HG03103 (cell line): ENCODE results near the gene SH3RF3.

ENCODE experiments used
- ATAC-seq: cut with Tn5 transposase; IDR thresholded peaks from one replicate; pipeline ENCODE4 v1.9.1; 2021; ENCODE audit warnings: low read depth; ENCODE audit not compliant: unreplicated experiment

Gene SH3RF3

GRCh38 chr2:109295781-109296117 is 166.7 kb downstream of the SH3RF3 start:
- ATAC-seq = no peak

GRCh38 chr2:109297566-109298490 is 168.8 kb downstream of the SH3RF3 start:
- ATAC-seq = no peak

GRCh38 chr2:109298851-109299250 is 169.8 kb downstream of the SH3RF3 start:
- no peak for ATAC-seq

- no peak for ATAC-seq
Observed at GRCh38 chr2:109299536-109299935, 170.5 kb downstream of the SH3RF3 start.

DNA sequence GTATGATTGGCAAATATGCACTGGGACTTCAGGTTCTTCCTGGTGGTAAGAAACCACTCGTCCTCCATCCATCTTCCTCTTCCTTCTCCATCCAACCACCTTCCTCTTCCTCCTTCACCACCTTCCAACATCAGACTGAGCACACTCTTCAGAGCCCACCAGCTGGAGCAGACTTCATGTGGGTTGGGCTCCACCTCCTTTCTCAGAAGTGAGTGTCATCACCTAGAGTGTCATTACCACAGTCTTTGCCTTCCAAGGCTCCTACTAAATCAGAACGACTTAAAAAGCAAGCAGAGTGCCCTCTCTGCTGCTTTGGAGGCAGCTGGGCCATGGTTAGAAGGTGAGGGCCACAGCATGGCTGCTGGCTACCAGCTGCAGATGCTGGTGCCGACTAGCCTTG is 171.6 kb downstream of the SH3RF3 start:
- no peak for ATAC-seq

DNA sequence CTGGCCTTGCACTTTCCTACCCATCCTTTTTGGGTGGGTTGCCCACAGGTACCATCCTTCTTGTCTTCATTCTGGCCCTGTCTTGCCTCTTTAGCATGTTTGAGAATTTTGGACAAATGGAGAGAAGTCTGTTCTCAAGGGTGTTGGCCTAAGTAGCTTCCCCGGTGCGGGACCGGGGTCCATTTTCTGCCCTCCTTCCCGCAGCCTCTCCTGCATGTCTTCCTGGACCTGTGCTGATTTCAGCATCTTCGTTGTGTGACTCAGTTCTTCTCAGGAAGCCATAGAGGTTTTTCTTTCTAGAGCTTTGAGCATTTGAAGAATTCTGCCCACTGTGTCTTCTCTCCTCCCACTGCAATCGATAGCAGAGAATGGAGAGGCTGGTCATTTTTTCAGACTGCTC is 172.7 kb downstream of the SH3RF3 start:
- no peak for ATAC-seq

- no peak for ATAC-seq
Observed at GRCh38 chr2:109302319-109302718, 173.3 kb downstream of the SH3RF3 start.

GRCh38 chr2:109304242-109304641 is 175.2 kb downstream of the SH3RF3 start:
- no peak for ATAC-seq

DNA sequence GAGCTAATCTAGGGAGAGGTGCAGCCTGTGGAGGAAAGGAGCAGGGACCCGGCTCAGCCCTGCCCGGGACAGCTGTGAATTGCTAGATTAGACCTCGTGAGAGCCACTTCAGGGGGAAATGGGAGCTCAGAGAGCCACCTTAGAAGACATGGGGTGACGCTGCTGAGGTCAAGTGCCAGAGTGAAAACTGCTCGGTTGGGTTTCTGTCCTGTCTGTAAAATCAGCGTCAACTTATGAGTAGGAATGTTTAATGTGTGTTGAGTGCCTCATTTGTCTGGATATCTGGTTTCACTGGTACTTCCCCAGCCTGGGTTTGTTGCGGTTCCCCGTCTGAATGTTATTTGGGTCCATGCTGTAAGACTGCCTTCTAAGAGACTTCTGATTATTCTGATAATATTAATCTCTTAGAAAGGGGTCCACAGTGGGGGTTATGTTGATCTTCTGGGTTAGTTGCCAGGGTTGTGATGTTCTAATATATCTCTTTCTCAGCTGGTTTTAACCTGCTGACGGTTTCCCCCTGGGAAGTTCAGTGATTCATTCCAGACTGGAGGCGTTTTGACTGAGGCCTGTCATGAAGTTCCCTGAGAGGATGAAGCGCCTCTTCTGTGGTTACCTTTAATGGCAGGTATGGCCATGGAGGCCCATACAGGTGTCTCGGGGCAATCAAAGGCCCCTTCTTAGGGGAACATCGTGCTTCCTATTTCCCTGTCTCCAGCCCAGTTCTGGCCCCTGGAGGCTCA is 175.9 kb downstream of the SH3RF3 start:
- ATAC-seq = no peak

DNA sequence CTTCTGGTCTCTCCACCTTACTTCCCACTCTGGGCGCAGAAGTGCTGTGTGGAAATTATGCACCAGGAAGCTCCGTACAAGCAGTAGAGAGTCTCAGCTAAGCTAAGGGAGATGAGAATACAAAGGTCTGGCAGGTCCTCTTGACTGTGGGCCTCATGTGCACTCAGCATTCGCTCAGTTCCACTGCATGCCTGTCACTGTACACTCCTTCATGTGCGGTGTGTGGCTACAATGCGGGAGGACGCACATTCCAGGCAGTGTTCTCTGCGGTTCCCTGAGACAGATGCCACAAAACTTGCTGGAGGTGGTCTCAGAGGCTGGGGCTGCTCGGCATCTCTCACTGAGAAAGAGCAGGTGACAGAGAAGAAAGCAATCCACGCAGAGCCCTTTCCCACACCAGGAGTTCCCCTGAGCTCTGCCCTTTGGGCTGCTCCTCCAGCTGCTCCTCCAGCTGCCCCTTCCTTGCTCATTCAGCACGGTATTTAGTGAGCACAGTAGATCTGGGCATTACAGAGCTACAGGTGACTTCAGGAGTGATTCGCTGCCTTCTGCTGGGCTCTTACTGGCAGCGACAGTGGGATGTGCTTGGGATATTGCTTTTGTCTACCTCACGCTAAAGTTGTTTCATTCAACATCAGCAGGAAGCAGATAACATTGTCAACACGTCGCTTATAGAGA is 176.6 kb downstream of the SH3RF3 start:
- ATAC-seq = no peak

GRCh38 chr2:109306190-109306589 is 177.2 kb downstream of the SH3RF3 start:
- no peak for ATAC-seq

- ATAC-seq = no peak
Observed at GRCh38 chr2:109311771-109312170, 182.8 kb downstream of the SH3RF3 start.

DNA sequence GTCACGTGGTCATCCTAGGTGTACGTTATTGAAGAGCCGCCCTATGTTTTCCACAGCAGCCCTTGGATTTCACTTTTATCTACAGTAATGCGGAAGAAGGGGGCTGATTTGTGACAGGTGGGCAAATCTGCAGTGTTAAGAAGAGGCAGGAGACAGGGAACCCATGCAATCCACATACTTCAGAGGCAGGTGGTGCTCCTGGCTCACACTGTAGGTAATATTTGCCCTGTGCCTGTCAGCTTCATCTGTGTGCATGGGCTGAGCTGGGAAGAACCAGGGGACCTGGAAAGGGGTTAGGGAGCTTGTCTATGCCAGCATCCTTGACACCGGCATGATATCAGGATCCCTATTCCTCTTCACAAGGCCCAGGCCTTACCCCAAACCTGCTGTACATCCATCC is 183.9 kb downstream of the SH3RF3 start:
- no peak for ATAC-seq

DNA sequence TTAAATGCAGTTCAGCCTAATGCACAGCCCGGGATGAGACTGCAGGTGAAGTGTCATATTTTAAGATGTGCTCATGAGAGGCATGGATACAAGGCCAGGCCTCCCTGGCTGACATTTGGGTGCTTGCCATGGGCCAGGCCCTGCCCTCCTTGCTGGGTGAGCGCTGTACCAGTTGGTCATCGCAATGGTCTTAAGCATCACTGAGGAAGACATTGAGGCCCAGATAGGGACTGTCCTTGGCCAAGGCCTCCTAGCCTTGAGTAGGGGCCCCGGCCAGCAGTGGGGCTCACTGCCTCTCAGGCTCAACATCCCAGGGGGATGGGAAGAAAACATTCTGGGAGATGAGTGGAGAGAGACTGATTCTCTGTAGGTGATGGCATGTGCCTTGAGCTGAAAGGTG is 184.3 kb downstream of the SH3RF3 start:
- ATAC-seq = no peak

DNA sequence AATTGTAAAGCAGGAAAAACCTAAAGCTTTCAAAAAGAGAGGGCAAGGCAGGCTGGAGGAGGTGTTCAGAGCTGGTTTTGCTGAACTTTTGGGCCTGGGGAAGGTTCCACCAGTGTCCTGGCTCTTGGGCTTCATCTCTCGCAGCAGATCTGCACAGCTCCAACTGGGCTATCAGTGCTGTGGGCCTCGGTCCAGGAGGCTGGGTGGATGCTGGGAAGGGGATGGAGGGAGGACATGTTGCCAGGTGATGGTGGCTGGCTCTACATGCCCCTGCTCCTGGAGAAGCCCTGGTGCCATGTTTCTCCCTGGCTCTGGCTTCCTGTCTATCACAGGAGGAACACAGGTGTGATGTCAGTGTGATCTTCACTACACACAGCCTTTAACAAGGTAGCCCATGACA is 187.1 kb downstream of the SH3RF3 start:
- ATAC-seq = no peak

DNA sequence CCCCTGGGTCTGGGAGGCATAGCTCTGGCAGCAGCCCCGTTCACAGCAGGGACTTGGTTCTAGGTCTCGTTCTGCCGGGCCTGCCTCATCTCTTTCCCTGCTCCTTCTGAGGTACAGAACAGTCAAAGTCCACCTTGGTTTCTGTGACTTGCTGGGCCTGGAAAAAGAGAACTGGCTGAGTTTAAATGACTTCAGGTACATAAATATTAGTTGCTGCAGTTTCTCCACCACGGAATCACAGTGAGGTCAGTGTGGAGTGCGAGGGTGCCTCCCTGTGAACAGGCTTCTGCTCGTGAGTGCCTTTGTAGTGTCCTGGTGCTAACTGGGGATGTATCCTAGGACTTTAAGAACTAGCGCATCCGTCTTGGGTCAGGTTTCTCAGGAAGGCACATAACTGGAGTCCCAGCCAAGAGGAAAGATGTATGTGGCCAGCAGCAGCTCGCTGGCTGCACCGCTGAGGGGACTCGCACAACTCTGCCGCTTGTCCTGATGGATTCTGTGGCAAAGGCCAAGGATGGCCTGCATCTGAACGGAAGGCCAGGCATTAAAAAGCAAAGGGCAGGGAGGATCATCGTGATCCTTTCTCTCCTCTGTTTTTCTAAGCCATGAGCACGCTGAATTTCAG is 188.6 kb downstream of the SH3RF3 start:
- no peak for ATAC-seq

DNA sequence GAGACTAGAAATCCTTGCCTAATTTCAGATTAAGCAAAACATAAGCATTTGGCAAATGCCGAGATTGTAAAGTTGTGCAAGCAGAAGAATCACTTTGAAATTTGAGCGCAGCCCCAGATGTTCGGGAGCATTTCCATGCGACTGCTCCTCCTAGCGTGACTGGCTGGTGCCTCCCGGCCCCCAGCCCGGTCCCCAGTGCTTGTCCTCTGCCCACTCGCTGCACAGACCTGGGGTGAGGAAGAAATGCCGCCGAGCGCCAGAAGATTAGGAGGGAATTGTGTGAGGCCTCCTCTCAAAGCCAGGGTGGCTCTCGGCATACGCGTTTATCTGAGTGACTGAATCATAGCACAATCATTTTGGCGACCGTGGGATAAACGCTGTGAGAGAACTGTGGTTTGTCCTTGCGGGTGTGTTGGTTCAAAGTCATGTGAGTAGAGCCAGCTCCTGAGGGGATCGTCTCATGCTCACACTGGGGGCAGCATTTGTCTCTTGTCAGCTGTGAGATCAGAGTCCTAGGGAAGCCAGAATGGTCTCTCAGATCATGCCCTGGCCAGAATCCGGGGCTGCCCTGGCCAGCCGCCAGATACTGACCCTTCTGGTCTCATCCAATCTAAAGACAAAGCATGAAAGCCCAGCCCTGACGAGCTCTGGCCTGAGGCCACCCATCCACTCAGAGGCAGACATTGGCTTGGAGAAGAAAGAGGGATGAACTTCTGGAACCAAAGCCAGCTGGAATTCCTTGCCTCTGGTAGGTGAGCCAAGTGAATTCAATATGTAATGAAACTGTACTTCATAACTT is 189.3 kb downstream of the SH3RF3 start:
- no peak for ATAC-seq

DNA sequence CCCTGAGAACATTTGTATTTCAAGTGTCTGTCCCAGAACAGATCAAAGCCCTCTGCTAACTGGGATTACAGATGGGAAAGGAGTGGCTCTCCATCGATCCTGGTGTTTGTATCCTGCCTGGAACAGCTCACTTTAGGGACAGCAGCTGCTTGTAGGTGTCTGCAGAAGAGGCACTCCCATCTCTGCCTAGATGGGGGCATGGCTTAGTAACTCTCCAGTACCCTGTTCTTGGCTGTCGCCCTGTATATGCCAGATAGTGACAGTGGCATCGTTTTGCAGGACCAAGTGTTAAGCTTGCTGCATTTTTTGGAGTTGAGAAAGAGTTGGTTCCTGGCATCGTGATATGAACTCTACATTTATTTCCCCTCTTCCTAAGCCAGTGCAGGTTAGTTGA is 189.9 kb downstream of the SH3RF3 start:
- no peak for ATAC-seq

DNA sequence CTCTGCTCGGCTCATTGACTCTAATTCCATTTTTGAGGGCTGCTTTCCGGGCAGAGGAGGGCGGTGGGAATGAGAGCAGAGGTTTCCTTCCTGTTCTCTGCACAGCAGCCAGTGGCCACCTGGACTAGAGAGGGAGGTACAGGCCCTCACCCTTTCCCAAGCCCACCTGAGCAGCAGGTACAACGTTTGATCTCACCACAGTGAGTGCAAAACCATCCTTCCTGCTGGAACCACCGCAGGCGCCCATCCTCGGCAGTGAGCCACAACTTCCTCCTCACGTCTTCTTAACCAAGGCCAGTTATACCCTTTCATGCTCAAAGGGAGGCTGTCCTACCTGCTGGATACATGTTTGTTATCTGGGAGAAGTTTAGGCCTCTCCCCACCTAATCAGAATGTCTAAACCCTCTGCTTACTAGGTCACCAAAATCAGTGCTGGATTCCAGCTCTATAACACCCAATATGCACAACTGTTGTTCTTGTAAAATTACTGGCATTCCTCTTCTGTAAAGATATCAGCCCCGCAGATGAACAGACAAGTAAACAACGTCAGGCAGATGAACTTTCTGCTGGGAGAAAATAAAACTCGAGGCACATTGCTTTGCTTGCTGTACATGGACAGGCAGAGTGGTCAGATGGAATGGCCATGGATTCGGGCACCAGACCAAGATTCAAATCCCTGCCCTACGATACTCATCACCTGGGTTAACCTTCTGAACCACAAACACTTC is 191.4 kb downstream of the SH3RF3 start:
- ATAC-seq = no peak

- no peak for ATAC-seq
Observed at GRCh38 chr2:109321570-109321969, 192.6 kb downstream of the SH3RF3 start.
